Retinal pigment epithelial cell (primary cell): ENCODE results near the gene TSPAN31.
"Not testable (repeated sequence)": the region's sequence is repeated elsewhere in the genome, so short reads cannot be mapped to it uniquely, and the experiment has no call there.

Experiments
- DNase-seq: peaks from one replicate; pipeline ENCODE4 v3.0.0-alpha.2; 2010; ENCODE audit warnings: low read depth
- H3K4me3 ChIP-seq: 2 replicates; pipeline ENCODE4 v1.5.1; 2011; ENCODE audit warnings: mild to moderate bottlenecking, low read length, control low read depth, moderate library complexity
- CTCF ChIP-seq: conservative IDR thresholded peaks from 2 replicates; pipeline ENCODE4 v1.5.1; 2011; ENCODE audit warnings: low read depth, low read length, control low read depth, inconsistent platforms

The TSPAN31 gene

GRCh38 chr12:57717846-57718640 is 26.8 kb upstream of the TSPAN31 start:
- no peak for TF ChIP-seq CTCF
- DNase-seq, result no peak
- no peak overlapping the region for H3K4me3 ChIP-seq

GRCh38 chr12:57718641-57719528 is 26.0 kb upstream of the TSPAN31 start:
- no peak for TF ChIP-seq CTCF
- DNase-seq, result no peak
- no peak overlapping the region for H3K4me3 ChIP-seq

- no peak for TF ChIP-seq CTCF
- H3K4me3 ChIP-seq, result no peak overlapping the region
- DNase-seq, result no peak
These were observed 24.8 kb upstream of the TSPAN31 start for GRCh38 chr12:57719777-57720605.

GRCh38 chr12:57720606-57721595 is 23.9 kb upstream of the TSPAN31 start:
- H3K4me3 ChIP-seq, result no peak overlapping the region
- no peak for DNase-seq
- TF ChIP-seq CTCF, result no peak

GRCh38 chr12:57721846-57722608 is 22.8 kb upstream of the TSPAN31 start:
- not testable (repeated sequence) for DNase-seq, H3K4me3 ChIP-seq

GRCh38 chr12:57722716-57723629 is 21.9 kb upstream of the TSPAN31 start:
- DNase-seq, result no peak
- no peak overlapping the region for H3K4me3 ChIP-seq
- no peak for TF ChIP-seq CTCF
